ENCODE data around the gene TNFRSF4.

The TNFRSF4 gene

GRCh38 chr1:1213345-1214265, at the start of gene TNFRSF4:
Gene TNFRSF4 (minus strand): TSS chr1:1214153. CDS start chr1:1214127, 26 bp downstream.
- no peak within 1 kb of the TSS for H3K4me3 ChIP-seq (replicated peaks in 1 of 2; ENCODE audit: low read depth in 2 of 2, low read length in 2 of 2)
- TF ChIP-seq CTCF (IDR thresholded peaks at IDR 0.05; ENCODE audit: low read depth, low read length) = no peak

GRCh38 chr1:1262758-1263157, 48.8 kb upstream of the TNFRSF4 start:
- no peak for DNase-seq (ENCODE audit: low read depth in 2 of 2)
- H3K4me3 ChIP-seq (replicated peaks in 1 of 2; ENCODE audit: low read depth in 2 of 2, low read length in 2 of 2) = no peak overlapping the region
- TF ChIP-seq CTCF (IDR thresholded peaks at IDR 0.05; ENCODE audit: low read depth, low read length) = no peak

More at GRCh38 chr1:1213345-1214265, at the start of gene TNFRSF4:
- DNase-seq (ENCODE audit: low read depth in 2 of 2) = no peak

GRCh38 chr1:1262071-1262470, 48.1 kb upstream of the TNFRSF4 start:
- H3K4me3 ChIP-seq (replicated peaks in 1 of 2; ENCODE audit: low read depth in 2 of 2, low read length in 2 of 2) = no peak overlapping the region
- no peak for TF ChIP-seq CTCF (IDR thresholded peaks at IDR 0.05; ENCODE audit: low read depth, low read length)
- no peak for DNase-seq (ENCODE audit: low read depth in 2 of 2)

- TF ChIP-seq CTCF (IDR thresholded peaks at IDR 0.05; ENCODE audit: low read depth, low read length) = no peak
- DNase-seq (ENCODE audit: low read depth in 2 of 2) = no peak
- no peak overlapping the region for H3K4me3 ChIP-seq (replicated peaks in 1 of 2; ENCODE audit: low read depth in 2 of 2, low read length in 2 of 2)
These were observed 47.0 kb upstream of the TNFRSF4 start for GRCh38 chr1:1260843-1261560.

- no peak overlapping the region for H3K4me3 ChIP-seq (replicated peaks in 1 of 2; ENCODE audit: low read depth in 2 of 2, low read length in 2 of 2)
- DNase-seq (ENCODE audit: low read depth in 2 of 2) = no peak
- no peak for TF ChIP-seq CTCF (IDR thresholded peaks at IDR 0.05; ENCODE audit: low read depth, low read length)
These were observed 46.1 kb upstream of the TNFRSF4 start for GRCh38 chr1:1259951-1260600.

- TF ChIP-seq CTCF (IDR thresholded peaks at IDR 0.05; ENCODE audit: low read depth, low read length) = no peak
- no peak overlapping the region for H3K4me3 ChIP-seq (replicated peaks in 1 of 2; ENCODE audit: low read depth in 2 of 2, low read length in 2 of 2)
- DNase-seq (ENCODE audit: low read depth in 2 of 2) = no peak
These were observed 45.6 kb upstream of the TNFRSF4 start for GRCh38 chr1:1259540-1259939.

Data from cardiac fibroblast (primary cell).